ENCODE measurements around the gene JARID2.
"Not testable (repeated sequence)": the region's sequence is repeated elsewhere in the genome, so short reads cannot be mapped to it uniquely, and the experiment has no call there.

JARID2 gene

DNA sequence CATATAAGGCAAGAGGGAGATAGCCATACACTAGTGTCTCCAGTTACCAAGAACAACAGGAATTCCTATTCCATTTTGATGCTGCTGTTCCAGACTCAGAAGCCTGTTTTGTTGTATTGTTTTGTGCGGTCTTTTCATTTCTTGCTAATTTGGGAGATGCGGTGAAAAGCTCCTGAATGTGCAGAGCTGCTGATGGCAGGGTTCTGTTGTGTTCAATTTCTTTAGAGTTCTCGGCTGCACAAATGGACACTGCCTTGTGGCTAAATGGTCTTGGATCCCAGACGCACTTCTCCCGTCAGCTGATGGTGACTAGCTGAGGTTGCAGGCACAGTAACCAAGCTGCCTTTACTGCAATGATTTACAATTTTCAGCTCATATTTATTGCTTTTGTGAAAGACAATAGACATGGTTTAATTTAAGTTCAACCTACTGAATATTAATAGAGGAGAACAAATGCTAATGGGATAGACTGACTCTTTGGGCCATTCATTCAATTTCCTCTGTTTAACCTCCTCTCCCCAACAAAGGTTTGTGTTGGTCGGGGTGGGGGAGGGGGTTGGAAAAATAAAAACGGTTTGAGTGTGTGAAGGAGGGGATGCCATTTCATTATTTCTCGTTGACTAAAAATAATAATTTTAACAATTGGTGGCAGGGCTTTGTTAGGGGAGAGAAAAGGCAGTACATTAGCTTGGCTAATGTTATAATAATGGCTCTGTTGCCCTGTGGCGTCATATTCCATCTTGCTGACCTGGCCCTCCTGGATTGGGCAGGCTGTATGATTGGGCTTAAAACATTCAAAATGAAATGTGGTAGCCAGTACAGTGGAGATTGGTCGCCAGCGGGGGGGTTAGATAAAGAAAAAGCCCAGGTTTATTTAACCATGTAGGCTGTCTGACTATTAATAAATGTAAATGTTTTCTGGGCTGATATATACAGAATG is 159.5 kb downstream of the JARID2 start:
- no peak for DNase-seq

DNA sequence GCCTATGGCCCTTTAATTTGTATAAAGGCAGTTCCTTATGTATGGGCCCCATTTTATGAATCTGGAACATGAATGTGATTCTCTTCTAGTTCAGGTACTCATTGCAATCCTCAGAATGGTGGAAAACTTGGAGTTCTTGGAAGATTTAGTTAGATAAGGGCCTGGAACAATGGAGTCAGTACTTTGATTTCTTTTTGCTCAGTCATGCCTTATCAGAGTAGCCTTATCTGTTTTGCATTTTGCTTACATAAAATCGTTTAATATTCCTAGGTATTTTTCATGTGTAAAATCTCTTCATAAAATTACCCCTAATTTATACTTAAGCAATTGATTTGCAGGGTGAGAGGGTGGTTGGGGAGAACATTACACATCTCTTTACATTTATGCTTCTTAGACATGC is 160.6 kb downstream of the JARID2 start:
- no peak for DNase-seq

DNA sequence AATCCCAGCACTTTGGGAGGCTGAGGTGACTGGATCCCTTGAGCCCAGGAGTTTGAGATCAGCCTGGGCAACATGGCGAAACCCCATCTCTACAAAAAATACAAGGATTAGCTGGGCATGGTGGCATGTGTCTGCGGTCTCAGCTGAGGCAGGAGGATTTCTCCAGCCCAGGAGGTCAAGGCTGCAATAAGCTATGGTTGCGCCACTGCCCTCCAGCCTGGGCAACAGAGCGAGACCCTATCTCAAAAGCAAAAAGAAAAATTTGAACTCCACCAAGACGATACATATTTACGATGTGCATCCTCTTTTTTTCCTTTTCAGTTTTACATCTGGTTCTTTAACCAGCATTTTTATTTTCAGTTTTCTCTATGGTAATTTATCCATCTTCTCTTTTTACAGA is 162.1 kb downstream of the JARID2 start:
- no peak for DNase-seq

- DNase-seq, result no peak
Measured at GRCh38 chr6:15408758-15409157, 162.9 kb downstream of the JARID2 start.

GRCh38 chr6:15409301-15410125 is 163.6 kb downstream of the JARID2 start:
- DNase-seq, result no peak

DNA sequence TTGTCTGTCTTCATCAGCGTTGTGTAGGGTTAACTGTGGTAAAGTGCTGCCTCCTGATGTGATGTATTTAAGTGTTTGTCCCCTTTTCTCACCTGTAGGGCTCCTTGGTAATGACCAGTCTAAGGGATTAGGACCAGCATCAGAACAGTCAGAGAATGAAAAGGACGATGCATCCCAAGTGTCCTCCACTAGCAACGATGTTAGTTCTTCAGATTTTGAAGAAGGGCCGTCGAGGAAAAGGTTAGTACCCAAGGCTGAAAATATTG is 164.2 kb downstream of the JARID2 start:
- DNase-seq, result no peak

DNA sequence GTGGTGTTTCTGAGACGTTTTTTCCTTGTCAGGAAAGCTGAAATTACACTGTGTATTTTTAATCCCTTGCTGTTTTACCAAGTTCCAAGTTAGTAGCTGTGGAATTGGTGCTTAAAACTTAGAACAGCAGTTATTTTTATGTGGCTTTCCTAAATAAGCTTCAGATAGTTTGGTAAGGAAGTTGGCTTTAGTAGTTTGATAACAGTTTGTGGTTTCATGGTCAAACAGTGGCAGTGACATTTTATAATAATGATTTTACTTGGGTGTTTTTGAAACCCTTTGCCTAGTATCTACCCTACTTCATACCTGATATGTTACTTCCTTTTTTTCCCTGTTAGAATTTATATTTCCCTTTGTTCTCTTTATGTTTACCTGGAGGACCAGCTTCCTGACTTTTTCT is 164.9 kb downstream of the JARID2 start:
- no peak for DNase-seq

GRCh38 chr6:15411766-15412165 is 165.9 kb downstream of the JARID2 start:
- no peak for DNase-seq

DNA sequence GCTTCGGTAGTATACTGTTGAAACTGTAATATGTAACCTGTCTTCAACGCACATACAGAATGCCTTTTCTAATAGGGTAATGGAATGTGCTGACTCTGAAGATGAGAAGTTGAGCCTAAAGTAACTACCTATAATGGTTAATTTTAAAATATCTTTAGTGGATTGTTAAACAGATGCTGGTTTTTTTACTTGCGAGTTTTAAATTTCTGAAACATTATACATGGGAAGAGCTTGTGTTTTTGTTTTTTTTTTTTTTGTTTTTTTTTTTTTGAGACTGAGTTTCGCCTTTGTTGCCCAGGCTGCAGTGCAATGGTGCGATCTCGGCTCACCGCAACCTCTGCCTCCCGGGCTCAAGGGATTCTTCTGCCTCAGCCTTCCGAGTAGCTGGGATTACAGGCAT is 166.9 kb downstream of the JARID2 start:
- no peak for DNase-seq

- no peak for DNase-seq
Measured at GRCh38 chr6:15413466-15414234, 167.8 kb downstream of the JARID2 start.

DNA sequence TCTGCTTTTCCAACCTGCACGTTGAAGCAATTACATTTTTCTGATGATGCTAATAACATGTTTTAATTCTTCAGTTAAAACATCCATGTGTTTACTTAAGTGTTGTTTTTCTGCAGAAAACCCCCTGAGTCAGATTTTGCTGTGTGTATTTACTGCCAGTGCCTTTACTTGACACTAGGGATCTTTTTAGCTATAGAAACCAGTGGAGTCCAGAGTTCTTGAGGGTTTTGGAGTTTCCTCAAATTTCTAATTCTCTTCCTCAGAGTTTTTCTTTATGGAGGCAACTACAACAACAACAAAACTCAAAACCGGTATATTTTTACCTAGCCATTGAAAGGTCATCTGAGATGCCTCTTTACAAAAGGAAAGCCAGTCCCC is 168.4 kb downstream of the JARID2 start:
- DNase-seq, result no peak

- not testable (repeated sequence) for DNase-seq
Measured at GRCh38 chr6:15415622-15416021, 169.8 kb downstream of the JARID2 start.

DNA sequence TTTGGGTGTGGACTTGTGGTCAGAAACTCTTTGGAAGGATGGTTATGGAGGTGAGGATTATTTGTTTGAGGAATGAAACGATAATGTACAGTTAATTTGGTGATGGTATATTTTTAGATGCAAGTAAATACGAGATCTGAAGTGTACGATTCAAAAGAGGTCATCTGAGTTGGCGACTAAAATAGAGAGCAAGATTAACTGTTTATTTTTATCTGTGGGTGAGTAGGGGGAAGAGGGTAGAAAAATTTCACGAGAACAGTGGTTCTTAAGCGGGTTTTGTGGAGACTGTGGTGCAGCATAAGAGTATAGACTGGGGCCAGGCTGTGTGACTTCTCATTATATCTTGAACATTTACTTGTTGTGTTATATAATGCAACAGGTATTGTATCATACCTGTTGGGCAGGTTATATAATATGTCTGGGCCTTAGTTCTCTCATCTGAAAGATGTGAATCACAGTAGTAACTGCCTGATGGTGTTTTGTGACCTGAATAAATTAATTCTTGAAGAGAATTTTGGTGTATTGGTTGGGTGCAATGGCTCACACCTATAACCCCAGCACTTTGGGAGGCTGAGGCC is 171.2 kb downstream of the JARID2 start:
- no peak for DNase-seq

- no peak for DNase-seq
Measured at GRCh38 chr6:15417811-15418210, 171.9 kb downstream of the JARID2 start.

DNA sequence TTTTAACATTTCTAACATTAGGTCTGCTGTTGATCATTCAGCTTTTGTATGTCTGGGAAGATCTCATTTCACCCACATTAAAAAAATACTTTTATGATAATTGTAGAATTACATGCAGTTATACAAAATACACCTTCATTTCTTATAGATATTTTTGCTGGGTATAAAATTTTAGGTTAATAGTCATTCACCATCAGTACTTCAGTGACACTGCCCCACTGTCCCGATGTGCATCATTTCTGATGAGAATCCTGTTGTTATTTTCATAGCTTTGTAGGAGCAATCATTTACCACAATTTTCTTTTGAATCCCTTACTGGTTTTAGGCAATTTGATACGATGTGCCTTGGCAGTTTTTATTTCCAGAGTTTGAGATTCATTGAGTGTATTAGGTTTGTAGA is 173.6 kb downstream of the JARID2 start:
- no peak for DNase-seq

- DNase-seq, result no peak
Measured at GRCh38 chr6:15420959-15421438, 175.1 kb downstream of the JARID2 start.

- no peak for DNase-seq
Measured at GRCh38 chr6:15421945-15422733, 176.3 kb downstream of the JARID2 start.

GRCh38 chr6:15423286-15423993 is 177.6 kb downstream of the JARID2 start:
- no peak for DNase-seq

GRCh38 chr6:15425947-15426346 is 180.1 kb downstream of the JARID2 start:
- no peak for DNase-seq

DNA sequence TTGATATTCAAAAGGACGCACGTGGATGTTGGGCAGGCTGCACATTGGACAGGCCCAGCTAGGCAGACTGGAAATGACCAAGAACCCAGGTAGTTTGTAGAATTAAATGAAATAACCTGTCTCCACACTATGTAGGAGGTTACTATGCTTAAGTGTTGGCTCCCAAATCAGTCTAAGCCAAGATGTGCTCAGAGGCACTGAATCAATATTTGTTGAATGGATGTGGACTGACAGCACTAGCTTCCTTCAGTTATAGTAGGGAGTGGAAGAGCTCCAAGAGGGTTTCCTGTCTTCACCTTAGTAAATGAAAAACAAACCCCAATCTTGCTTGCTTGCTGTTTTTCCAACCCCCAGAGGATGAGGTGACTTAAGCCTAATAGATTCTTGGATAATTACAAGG is 180.5 kb downstream of the JARID2 start:
- no peak for DNase-seq

- DNase-seq, result no peak
Measured at GRCh38 chr6:15426901-15427300, 181.0 kb downstream of the JARID2 start.

Data from NCI-H748 treated with DMSO at 0.1 percent for 48 hours (cell line).